ENCODE measurements around the gene PCNX2. TPM values are rescaled to one million over a fixed set of nuclear protein-coding genes. Genes with fewer than 3 reads are reported as not detected.

The PCNX2 gene
- total RNA-seq, 1 experiment from 2014 or later, result 15.0 TPM

DNA sequence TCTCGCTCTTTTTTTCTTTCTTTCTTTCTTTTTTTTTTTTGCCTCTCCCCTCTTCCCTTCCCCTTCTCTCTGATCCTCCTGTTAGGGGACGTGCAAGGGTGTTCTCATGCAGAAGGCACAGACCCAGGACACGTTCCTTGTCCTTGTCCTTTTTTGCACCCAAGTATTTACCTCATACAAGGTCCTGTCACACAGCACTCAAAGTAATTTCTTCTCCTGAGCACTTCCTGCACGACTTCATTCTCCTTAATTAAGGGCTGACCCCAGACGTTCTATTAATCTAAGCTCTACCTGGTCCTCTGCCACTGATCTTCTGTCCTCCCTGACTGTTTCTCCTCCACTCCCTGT lies 424 bp upstream of the PCNX2 start:
- ChIA-PET POLR2A (no interaction called here), CTCF (no interaction called here)
- no peaks in the 10 kb centered on the region for H3K9me3 ChIP-seq
- H3K27me3 ChIP-seq (replicated peaks; ENCODE audit: control insufficient read depth, insufficient read depth, low read length), result no peaks in the 10 kb centered on the region; the same call in 1 of the 2 replicates
- intact Hi-C loops (cut with micrococcal nuclease; ENCODE audit: unreplicated experiment), result no loop called here
- peak overlapping the region; percentile 85 for H3K4me3 ChIP-seq (ENCODE audit: low read depth, low read length)
- TF ChIP-seq, protein P1, sequence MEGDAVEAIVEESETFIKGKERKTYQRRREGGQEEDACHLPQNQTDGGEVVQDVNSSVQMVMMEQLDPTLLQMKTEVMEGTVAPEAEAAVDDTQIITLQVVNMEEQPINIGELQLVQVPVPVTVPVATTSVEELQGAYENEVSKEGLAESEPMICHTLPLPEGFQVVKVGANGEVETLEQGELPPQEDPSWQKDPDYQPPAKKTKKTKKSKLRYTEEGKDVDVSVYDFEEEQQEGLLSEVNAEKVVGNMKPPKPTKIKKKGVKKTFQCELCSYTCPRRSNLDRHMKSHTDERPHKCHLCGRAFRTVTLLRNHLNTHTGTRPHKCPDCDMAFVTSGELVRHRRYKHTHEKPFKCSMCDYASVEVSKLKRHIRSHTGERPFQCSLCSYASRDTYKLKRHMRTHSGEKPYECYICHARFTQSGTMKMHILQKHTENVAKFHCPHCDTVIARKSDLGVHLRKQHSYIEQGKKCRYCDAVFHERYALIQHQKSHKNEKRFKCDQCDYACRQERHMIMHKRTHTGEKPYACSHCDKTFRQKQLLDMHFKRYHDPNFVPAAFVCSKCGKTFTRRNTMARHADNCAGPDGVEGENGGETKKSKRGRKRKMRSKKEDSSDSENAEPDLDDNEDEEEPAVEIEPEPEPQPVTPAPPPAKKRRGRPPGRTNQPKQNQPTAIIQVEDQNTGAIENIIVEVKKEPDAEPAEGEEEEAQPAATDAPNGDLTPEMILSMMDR (IDR thresholded peaks at IDR 0.05; ENCODE audit: insufficient read depth in 1 of 2, low read depth in 1 of 2, low read length in 1 of 2, severe bottlenecking in 1 of 2, unreplicated experiment in 1 of 2), result no peak
- 0 out of 2 replicates have a peak, but pooled peaks cover 8% of the 10 kb centered on the region for H3K4me1 ChIP-seq
- Mint-ChIP-seq H3K4me1 (ENCODE audit: low read depth, unreplicated experiment) (peaks cover 16% of the 10 kb centered on the region), H3K36me3 (ENCODE audit: insufficient read depth, unreplicated experiment) (no peaks in the 10 kb centered on the region), H3K27me3 (ENCODE audit: insufficient read depth, unreplicated experiment) (no peaks in the 10 kb centered on the region), H3K27ac (ENCODE audit: unreplicated experiment) (peak overlapping the region; percentile 73), H3K9me3 (ENCODE audit: unreplicated experiment) (no peaks in the 10 kb centered on the region), H3K4me3 (ENCODE audit: unreplicated experiment) (peak overlapping the region; percentile 93)
- no peak for DNase-seq
- H3K36me3 ChIP-seq (ENCODE audit: control insufficient read depth, insufficient read depth, low read length), result no peaks in the 10 kb centered on the region
- no TSS peak for BruUV-seq (replicated peaks)

DNA sequence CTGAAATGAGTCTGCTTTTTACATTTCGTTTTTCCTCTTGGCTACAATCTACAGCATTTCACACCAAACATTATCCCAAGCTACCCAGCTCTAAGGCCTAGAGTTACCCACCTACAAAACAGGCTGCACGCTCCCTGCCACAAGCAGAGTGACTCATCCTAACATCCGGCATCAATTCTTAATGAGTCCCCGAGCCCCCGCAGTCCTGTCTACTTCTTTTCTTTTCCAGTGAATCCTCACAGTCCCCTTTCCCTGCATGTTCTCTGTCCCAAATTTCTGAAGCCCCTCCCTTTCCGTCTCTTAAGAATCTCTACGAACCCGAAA lies 650 bp downstream of the PCNX2 start:
- H3K9me3 ChIP-seq, result no peaks in the 10 kb centered on the region
- no TSS peak for BruUV-seq (replicated peaks)
- Mint-ChIP-seq H3K27ac (ENCODE audit: unreplicated experiment) (peak overlapping the region; percentile 73), H3K4me1 (ENCODE audit: low read depth, unreplicated experiment) (peaks cover 16% of the 10 kb centered on the region), H3K4me3 (ENCODE audit: unreplicated experiment) (peak overlapping the region; percentile 93), H3K27me3 (ENCODE audit: insufficient read depth, unreplicated experiment) (no peaks in the 10 kb centered on the region), H3K36me3 (ENCODE audit: insufficient read depth, unreplicated experiment) (no peaks in the 10 kb centered on the region), H3K9me3 (ENCODE audit: unreplicated experiment) (no peaks in the 10 kb centered on the region)
- CTCF ChIA-PET, result no interaction called here
- H3K4me1 ChIP-seq, result 0 out of 2 replicates have a peak, but pooled peaks cover 8% of the 10 kb centered on the region
- H3K36me3 ChIP-seq (ENCODE audit: control insufficient read depth, insufficient read depth, low read length), result no peaks in the 10 kb centered on the region
- POLR2A ChIA-PET, result no interaction called here
- TF ChIP-seq, protein P1 (IDR thresholded peaks at IDR 0.05; ENCODE audit: insufficient read depth in 1 of 2, low read depth in 1 of 2, low read length in 1 of 2, severe bottlenecking in 1 of 2, unreplicated experiment in 1 of 2), result no peak
- no peaks in the 10 kb centered on the region; the same call in 1 of the 2 replicates for H3K27me3 ChIP-seq (replicated peaks; ENCODE audit: control insufficient read depth, insufficient read depth, low read length)
- intact Hi-C loops (cut with micrococcal nuclease; ENCODE audit: unreplicated experiment), result no loop called here
- DNase-seq, result no peak
- peak overlapping the region; percentile 85 for H3K4me3 ChIP-seq (ENCODE audit: low read depth, low read length)

DNA sequence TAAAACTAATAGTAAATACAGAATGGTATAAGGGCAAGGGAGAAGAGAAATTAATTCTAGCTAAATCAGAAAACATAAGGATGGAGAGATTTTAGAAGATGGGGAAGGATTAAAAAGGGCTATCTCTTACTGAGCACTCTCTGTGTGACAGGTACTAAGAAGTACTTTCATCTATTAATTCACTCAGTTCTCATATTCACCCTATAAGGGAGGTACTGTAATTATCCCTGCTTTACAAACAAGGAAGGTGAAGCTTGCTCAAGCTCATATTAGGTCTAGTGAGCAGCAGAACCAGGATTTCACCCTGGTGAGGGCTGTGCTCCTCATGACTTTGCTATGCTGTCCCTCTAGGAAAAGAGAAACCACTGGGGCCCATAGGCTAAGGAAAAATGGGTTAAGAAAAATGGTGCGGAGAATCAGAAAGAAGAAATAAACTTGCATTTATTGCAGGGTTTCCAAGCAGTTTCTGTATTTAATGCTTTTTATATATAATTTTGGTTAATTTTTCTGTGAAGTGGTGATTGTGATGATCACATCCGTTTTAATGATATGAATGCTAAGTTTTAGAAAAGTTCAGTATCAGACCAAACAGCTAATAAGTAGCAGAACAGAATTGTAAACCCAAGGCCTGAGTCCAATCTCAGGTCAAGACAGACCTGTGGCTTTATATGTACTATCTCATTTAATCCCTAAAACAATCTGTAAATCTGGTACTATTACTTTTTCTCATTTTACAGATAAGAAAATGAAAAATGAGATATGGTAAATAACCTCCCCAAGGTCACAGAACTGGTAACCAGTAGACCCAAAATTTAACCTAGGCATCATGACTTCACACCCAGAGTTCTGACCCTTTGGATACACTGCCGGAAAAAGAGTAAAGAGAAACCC lies 1.7 kb downstream of the PCNX2 start:
- Mint-ChIP-seq H3K4me3 (ENCODE audit: unreplicated experiment) (no peak overlapping the region), H3K27ac (ENCODE audit: unreplicated experiment) (no peak overlapping the region), H3K36me3 (ENCODE audit: insufficient read depth, unreplicated experiment) (no peaks in the 10 kb centered on the region), H3K27me3 (ENCODE audit: insufficient read depth, unreplicated experiment) (no peaks in the 10 kb centered on the region), H3K4me1 (ENCODE audit: low read depth, unreplicated experiment) (peaks cover 16% of the 10 kb centered on the region), H3K9me3 (ENCODE audit: unreplicated experiment) (no peaks in the 10 kb centered on the region)
- no peaks in the 10 kb centered on the region for H3K9me3 ChIP-seq
- no peaks in the 10 kb centered on the region for H3K27me3 ChIP-seq (replicated peaks; ENCODE audit: control insufficient read depth, insufficient read depth, low read length)
- TF ChIP-seq, protein P1 (IDR thresholded peaks at IDR 0.05; ENCODE audit: insufficient read depth in 1 of 2, low read depth in 1 of 2, low read length in 1 of 2, severe bottlenecking in 1 of 2, unreplicated experiment in 1 of 2), result no peak
- POLR2A ChIA-PET, result no interaction called here
- no TSS peak for BruUV-seq (replicated peaks)
- no peaks in the 10 kb centered on the region for H3K36me3 ChIP-seq (ENCODE audit: control insufficient read depth, insufficient read depth, low read length)
- H3K4me3 ChIP-seq (ENCODE audit: low read depth, low read length), result no peak overlapping the region
- DNase-seq, result no peak
- intact Hi-C loops (cut with micrococcal nuclease; ENCODE audit: unreplicated experiment), result no loop called here
- CTCF ChIA-PET, result no interaction called here
- 0 out of 2 replicates have a peak, but pooled peaks cover 8% of the 10 kb centered on the region for H3K4me1 ChIP-seq
